H1 (cell line): ENCODE results near the gene KCNAB2. TPM values are rescaled to one million over a fixed set of nuclear protein-coding genes. Genes with fewer than 3 reads are reported as not detected.

ENCODE experiments used
- CTCF ChIA-PET: fragments of 300-600 bp; sonication (Branson Sonifier 250); formaldehyde crosslinking; loops from one replicate; lab custom pipeline; 2021; ENCODE audit not compliant: partially characterized antibody; lab: Charles Lee
- POLR2A ChIA-PET: fragments of 300-600 bp; sonication (Branson Sonifier 250); formaldehyde crosslinking; loops from one replicate; lab custom pipeline; 2021; ENCODE audit warnings: inconsistent platforms; ENCODE audit not compliant: partially characterized antibody; lab: Charles Lee
- DNase-seq, 2 experiments: peaks; one replicate each; pipeline versions ENCODE4 v3.0.0 to v3.0.0-alpha.2; 2010 to 2022; ENCODE audit warnings: low spot score in 2 of 2, low read depth in 1 of 2, mixed read lengths in 1 of 2
- FAIRE-seq: peaks from 2 replicates; lab custom pipeline; 2011; peaks lifted over from hg19 to GRCh38; lab: Jason Lieb, UNC
- H2AFZ ChIP-seq: 2 replicates; pipeline ENCODE4 v1.8.1; 2012; ENCODE audit warnings: low read length, inconsistent platforms
- H2AK5ac ChIP-seq: 2 replicates; pipeline ENCODE4 v1.6.1; 2013; ENCODE audit warnings: low read depth, low read length
- H2BK120ac ChIP-seq: replicated peaks from 2 replicates; pipeline ENCODE3; 2013; ENCODE audit warnings: low read depth, low read length, inconsistent platforms
- H2BK12ac ChIP-seq: 2 replicates; pipeline ENCODE4 v1.6.1; 2013; ENCODE audit warnings: low read depth, low read length
- H2BK15ac ChIP-seq: 2 replicates; pipeline ENCODE4 v1.6.1; 2013; ENCODE audit warnings: low read length
- H2BK20ac ChIP-seq: 2 replicates; pipeline ENCODE4 v1.6.1; 2013; ENCODE audit warnings: low read length
- H2BK5ac ChIP-seq: 2 replicates; pipeline ENCODE4 v1.6.1; 2013; ENCODE audit warnings: low read depth, low read length
- H3K14ac ChIP-seq: 2 replicates; pipeline ENCODE4 v1.6.1; 2013; ENCODE audit warnings: inconsistent platforms; ENCODE audit not compliant: insufficient read length
- H3K18ac ChIP-seq: 2 replicates; pipeline ENCODE4 v1.6.1; 2013; ENCODE audit warnings: low read length; ENCODE audit errors: extremely low read depth
- H3K23ac ChIP-seq: 2 replicates; pipeline ENCODE4 v1.6.1; 2013; ENCODE audit warnings: inconsistent platforms; ENCODE audit not compliant: insufficient read length
- H3K23me2 ChIP-seq: 2 replicates; pipeline ENCODE4 v1.6.1; 2013; ENCODE audit warnings: low read depth, low read length
- H3K27ac ChIP-seq: 2 replicates; pipeline ENCODE4 v1.6.1; 2011; ENCODE audit warnings: low read depth, low read length, inconsistent platforms
- H3K27me3 ChIP-seq, 4 experiments: replicated peaks in 1 of 4; 1 replicate in 1 of 4; 2 replicates in 3 of 4; pipeline versions ENCODE4 v1.6.1 to v1.8.1; 2011 to 2013; ENCODE audit warnings: low read length in 3 of 4, mild to moderate bottlenecking in 3 of 4, inconsistent platforms in 2 of 4, mixed read lengths in 2 of 4, moderate library complexity in 1 of 4; ENCODE audit not compliant: control insufficient read depth in 3 of 4, insufficient read depth in 3 of 4; ENCODE audit errors: extremely low read depth in 1 of 4
- H3K36me3 ChIP-seq, 4 experiments: 2 replicates each; pipeline versions ENCODE4 v1.6.1 to v1.8.1; 2011 to 2013; ENCODE audit warnings: mild to moderate bottlenecking in 4 of 4, low read length in 3 of 4, moderate library complexity in 2 of 4, control low read depth in 1 of 4, inconsistent platforms in 1 of 4; ENCODE audit not compliant: insufficient read depth in 4 of 4, control insufficient read depth in 2 of 4
- H3K4ac ChIP-seq: replicated peaks from 2 replicates; pipeline ENCODE3; 2013; ENCODE audit warnings: low read length, low read depth, mixed read lengths, inconsistent platforms; ENCODE audit not compliant: insufficient read length
- H3K4me1 ChIP-seq, 4 experiments: replicated peaks in 1 of 4; 1 replicate in 1 of 4; 2 replicates in 3 of 4; pipeline versions ENCODE4 v1.6.1 to v1.8.1; 2011 to 2013; ENCODE audit warnings: low read length in 3 of 4, inconsistent platforms in 2 of 4, mixed read lengths in 1 of 4; ENCODE audit not compliant: insufficient read depth in 4 of 4, control insufficient read depth in 3 of 4
- H3K4me2 ChIP-seq, 2 experiments: 2 replicates each; pipeline versions ENCODE4 v1.6.1 to v1.8.1; 2011 to 2013; ENCODE audit warnings: low read depth in 2 of 2, low read length in 2 of 2, control low read depth in 1 of 2, inconsistent platforms in 1 of 2, mild to moderate bottlenecking in 1 of 2; ENCODE audit not compliant: insufficient read depth in 1 of 2
- H3K4me3 ChIP-seq, 4 experiments: fragments of 200-600, 300-600 bp in 1 of 4; sonication (generic), shearing (Covaris generic), sonication (Bioruptor Twin) in 1 of 4; 2 replicates each; pipeline versions ENCODE4 v1.5.1 to v1.8.1; 2011 to 2016; ENCODE audit warnings: low read length in 4 of 4, low read depth in 3 of 4, control low read depth in 2 of 4, inconsistent platforms in 2 of 4, mild to moderate bottlenecking in 2 of 4, mixed read lengths in 1 of 4, moderate library complexity in 1 of 4; ENCODE audit not compliant: insufficient read depth in 2 of 4; ENCODE audit errors: extremely low read depth in 1 of 4
- H3K56ac ChIP-seq: replicated peaks from 2 replicates; pipeline ENCODE3; 2013; ENCODE audit warnings: low read depth, mild to moderate bottlenecking, mixed read lengths, low read length, inconsistent platforms; ENCODE audit not compliant: insufficient read length
- H3K79me1 ChIP-seq: 2 replicates; pipeline ENCODE4 v1.6.1; 2013; ENCODE audit warnings: low read depth, low read length, control low read depth
- H3K79me2 ChIP-seq, 2 experiments: 2 replicates each; pipeline versions ENCODE4 v1.6.1 to v1.8.1; 2012 to 2013; ENCODE audit warnings: low read length in 2 of 2, mild to moderate bottlenecking in 2 of 2, inconsistent platforms in 1 of 2; ENCODE audit not compliant: insufficient read depth in 2 of 2, control insufficient read depth in 1 of 2
- H3K9ac ChIP-seq, 4 experiments: replicated peaks in 1 of 4; 1 replicate in 1 of 4; 2 replicates in 3 of 4; pipeline versions ENCODE4 v1.6.1 to v1.8.1; 2011 to 2013; ENCODE audit warnings: low read depth in 3 of 4, low read length in 3 of 4, control low read depth in 2 of 4, mild to moderate bottlenecking in 2 of 4, moderate library complexity in 2 of 4, inconsistent platforms in 1 of 4; ENCODE audit errors: extremely low read depth in 1 of 4
- H3K9me3 ChIP-seq, 2 experiments: 2 replicates each; pipeline versions ENCODE4 v1.6.1 to v1.8.1; 2012 to 2013; ENCODE audit warnings: mild to moderate bottlenecking in 2 of 2, moderate library complexity in 2 of 2, control low read depth in 1 of 2, inconsistent platforms in 1 of 2, low read depth in 1 of 2, low read length in 1 of 2, mixed read lengths in 1 of 2; ENCODE audit not compliant: insufficient read depth in 2 of 2
- H4K20me1 ChIP-seq, 2 experiments: replicated peaks in 1 of 2; 2 replicates each; pipeline versions ENCODE3 to v1.8.1; 2011 to 2013; ENCODE audit warnings: inconsistent platforms in 2 of 2, low read length in 2 of 2, mild to moderate bottlenecking in 1 of 2; ENCODE audit not compliant: insufficient read depth in 2 of 2, control insufficient read depth in 1 of 2
- H4K5ac ChIP-seq: 2 replicates; pipeline ENCODE4 v1.6.1; 2013; ENCODE audit warnings: low read length, low read depth, mixed read lengths, inconsistent platforms; ENCODE audit not compliant: insufficient read length
- H4K8ac ChIP-seq: 2 replicates; pipeline ENCODE4 v1.8.0; 2013; ENCODE audit warnings: mild to moderate bottlenecking, moderate library complexity, low read length, inconsistent platforms; ENCODE audit not compliant: insufficient read depth; ENCODE audit errors: extremely low read depth
- H4K91ac ChIP-seq: replicated peaks from 2 replicates; pipeline ENCODE3; 2013; ENCODE audit warnings: low read length, mixed read lengths, inconsistent platforms; ENCODE audit not compliant: insufficient read length
- BRCA1 ChIP-seq: IDR thresholded peaks from 2 replicates; pipeline ENCODE4 v1.6.1; 2012; ENCODE audit warnings: low read depth, low read length, improper control_type of control experiment
- CTBP2 ChIP-seq: IDR thresholded peaks from 2 replicates; pipeline ENCODE4 v1.7.0; 2011; ENCODE audit warnings: borderline replicate concordance, mild to moderate bottlenecking, moderate library complexity, mixed read lengths, low read length; ENCODE audit not compliant: insufficient read depth, insufficient read length
- MAFK ChIP-seq: IDR thresholded peaks from 2 replicates; pipeline ENCODE4 v1.6.1; 2012; ENCODE audit warnings: low read depth, mild to moderate bottlenecking, improper control_type of control experiment, low read length
- WGBS, 2 experiments: shearing (Covaris generic) in 1 of 2; methylation state at CpG; one replicate each; pipeline versions ENCODE4 v1.1.6 to v1.1.7; 2013 to 2015; ENCODE audit warnings: low lambda C conversion rate in 2 of 2, mixed read lengths in 2 of 2, inconsistent platforms in 1 of 2, low coverage in 1 of 2, missing lambda C conversion rate in 1 of 2; ENCODE audit not compliant: insufficient replicate concordance in 2 of 2, insufficient coverage in 1 of 2, insufficient read length in 1 of 2; ENCODE audit errors: extremely low coverage in 1 of 2, missing lambda C conversion rate in 1 of 2; 5-methylcytosine and 5-hydroxymethylcytosine counted together
- polyA plus RNA-seq, 7 experiments: library from polyadenylated mRNA; depleted of rRNA in 3 of 7; stranded (reverse) in 5 of 7; unstranded in 2 of 7; fragments of >200 nt in 5 of 7; fragments of 200-250 nt in 2 of 7; gene quantifications; 1 replicate in 5 of 7; 2 replicates in 1 of 7; 4 replicates in 1 of 7; pipeline versions ENCODE4 v1.2.1 to v1.2.3, GENCODE V29; 2011 to 2013; ENCODE audit warnings: missing spikeins in 2 of 7, mixed read lengths in 2 of 7
- total RNA-seq: library from RNA; stranded (reverse); fragmentation: NEBNext Ultra II Directional; extraction: Animal tissue kit (Norgen Biotek cat#: 25700); gene quantifications from 2 replicates; pipeline ENCODE4 v1.2.1, GENCODE V29; 2021
- TF ChIP-seq, protein P1 (sequence below): IDR thresholded peaks from 2 replicates; pipeline ENCODE4 v1.6.1; 2012; ENCODE audit warnings: inconsistent platforms

The KCNAB2 gene
- total and polyA plus RNA-seq, 2 of the 8 experiments (the other 6 are each of a cell fraction or from before 2014, with no cell fraction given) = 4.5 to 7.0 TPM

DNA sequence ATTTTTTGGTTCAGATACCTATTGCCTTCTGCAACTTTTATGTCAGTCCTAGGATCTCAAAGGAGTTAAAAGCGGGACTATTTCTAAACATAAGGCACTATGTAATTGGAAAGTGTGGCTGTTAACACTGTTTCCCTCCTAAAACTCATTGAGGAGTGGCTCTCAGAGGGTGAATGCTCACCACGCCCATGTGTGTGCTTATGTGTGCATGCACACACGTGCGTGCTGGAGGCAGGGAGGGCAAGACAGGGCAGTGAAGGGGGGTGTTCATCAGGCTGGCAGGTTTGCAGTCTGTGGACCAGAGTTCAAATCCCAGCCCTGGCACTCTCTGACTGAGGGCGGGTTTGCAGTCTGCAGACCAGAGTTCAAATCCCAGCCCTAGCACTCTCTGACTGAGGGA lies 22.4 kb downstream of the KCNAB2 start:
- no peaks in the 10 kb centered on the region for H3K36me3 ChIP-seq
- no peak overlapping the region for H3K18ac ChIP-seq
- no peak overlapping the region for H3K4me2 ChIP-seq
- H3K4ac ChIP-seq = no peak overlapping the region
- no peak overlapping the region for H3K9ac ChIP-seq
- no peaks in the 10 kb centered on the region for H3K4me1 ChIP-seq
- no peak overlapping the region for H3K4me3 ChIP-seq
- no peak overlapping the region for H3K27ac ChIP-seq
- H3K23ac ChIP-seq = no peak overlapping the region
- no peak overlapping the region for H3K56ac ChIP-seq
- no peaks in the 10 kb centered on the region for H4K20me1 ChIP-seq
- H4K5ac ChIP-seq = no peak overlapping the region
- WGBS, 2 experiments = 86% methylated on average over 5 of the region's 5 CpGs; no CpG with 5 or more reads in 1 of the 2 experiments
- no peak overlapping the region for H4K91ac ChIP-seq
- no peak overlapping the region for H2BK20ac ChIP-seq
- H2BK15ac ChIP-seq = no peak overlapping the region
- H3K27me3 ChIP-seq = no peaks in the 10 kb centered on the region; a peak in 1 of 7 replicates
- no peaks in the 10 kb centered on the region for H3K9me3 ChIP-seq
- no peak overlapping the region for H3K14ac ChIP-seq
- ChIA-PET CTCF (interaction anchor here (0.8 to 2.7 kb wide), 9 partner anchors 8 to 85 kb away, joined by 3 to 10 read pairs (median 4); no protein-coding TSS in a partner anchor), POLR2A (no interaction called here)
- DNase-seq = no peak
- no peak overlapping the region for H2BK120ac ChIP-seq
- no peak overlapping the region for H2AFZ ChIP-seq
- H2BK5ac ChIP-seq = no peak overlapping the region
- no peaks in the 10 kb centered on the region for H3K23me2 ChIP-seq
- H3K79me2 ChIP-seq = no peaks in the 10 kb centered on the region
- no peak overlapping the region for H2BK12ac ChIP-seq
- no peaks in the 10 kb centered on the region for H3K79me1 ChIP-seq
- H2AK5ac ChIP-seq = no peak overlapping the region
- H4K8ac ChIP-seq = no peak overlapping the region
- FAIRE-seq = no peak
- TF ChIP-seq MAFK (no peak), BRCA1 (no peak), CTBP2 (no peak)
- TF ChIP-seq, protein P1, sequence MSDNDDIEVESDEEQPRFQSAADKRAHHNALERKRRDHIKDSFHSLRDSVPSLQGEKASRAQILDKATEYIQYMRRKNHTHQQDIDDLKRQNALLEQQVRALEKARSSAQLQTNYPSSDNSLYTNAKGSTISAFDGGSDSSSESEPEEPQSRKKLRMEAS = no peak
